Cardiac septum (tissue), 1 donor: Measurements from ENCODE around the gene CITED4. TPM values are rescaled to one million over a fixed set of nuclear protein-coding genes. Genes with fewer than 3 reads are reported as not detected.

Experiments used
- DNase-seq: peaks from one replicate; pipeline ENCODE4 v3.0.0-alpha.2; 2020; ENCODE audit warnings: low spot score
- intact Hi-C: fragments of 100-400 bp; cut with DNase I; formaldehyde crosslinking; loops from one replicate; pipeline ENCODE4 v1.14.0; 2022
- total RNA-seq: library from RNA; stranded (reverse); fragmentation: NEBNext Ultra II Directional; extraction: Animal tissue kit (Norgen Biotek cat#: 25700); gene quantifications from one replicate; pipeline ENCODE4 v1.2.1, GENCODE V29; 2021
- donor health status: DM: no; HTN: no; CAD: no.

The CITED4 gene
- total RNA-seq, 1 donor from 2014 or later: 8.7 TPM

GRCh38 chr1:40887652-40888051 lies 25.5 kb upstream of the CITED4 start:
- intact Hi-C loops: no loop called here

GRCh38 chr1:40887012-40887378 lies 24.8 kb upstream of the CITED4 start:
- DNase-seq: no peak
- intact Hi-C loops: no loop called here

More at GRCh38 chr1:40887652-40888051, 25.5 kb upstream of the CITED4 start:
- DNase-seq: no peak

GRCh38 chr1:40886318-40887011 lies 24.3 kb upstream of the CITED4 start:
- no peak for DNase-seq
- intact Hi-C loops: no loop called here

- no peak for DNase-seq
- intact Hi-C loops: no loop called here
Measured at GRCh38 chr1:40884055-40884795, 22.1 kb upstream of the CITED4 start.

- intact Hi-C loops: no loop called here
- DNase-seq: no peak
Measured at GRCh38 chr1:40880813-40881549, 18.8 kb upstream of the CITED4 start.

GRCh38 chr1:40879482-40880175 lies 17.5 kb upstream of the CITED4 start:
- DNase-seq: no peak
- intact Hi-C loops: no loop called here

- no peak for DNase-seq
- intact Hi-C loops: no loop called here
Measured at GRCh38 chr1:40878906-40879305, 16.7 kb upstream of the CITED4 start.

GRCh38 chr1:40877698-40878097 lies 15.5 kb upstream of the CITED4 start:
- intact Hi-C loops: no loop called here
- no peak for DNase-seq

GRCh38 chr1:40876891-40877290 lies 14.7 kb upstream of the CITED4 start:
- intact Hi-C loops: no loop called here
- no peak for DNase-seq

GRCh38 chr1:40876436-40876761 lies 14.2 kb upstream of the CITED4 start:
- no peak for DNase-seq
- intact Hi-C loops: no loop called here

- no peak for DNase-seq
- intact Hi-C loops: no loop called here
Measured at GRCh38 chr1:40873863-40874472, 11.8 kb upstream of the CITED4 start.

GRCh38 chr1:40872276-40872675 lies 10.1 kb upstream of the CITED4 start:
- intact Hi-C loops: no loop called here
- DNase-seq: no peak

GRCh38 chr1:40870135-40870728 lies 8.1 kb upstream of the CITED4 start:
- no peak for DNase-seq

GRCh38 chr1:40868051-40868723 lies 6.0 kb upstream of the CITED4 start:
- no peak for DNase-seq
- intact Hi-C loops: no loop called here

More at GRCh38 chr1:40870135-40870728, 8.1 kb upstream of the CITED4 start:
- intact Hi-C loops: no loop called here

- intact Hi-C loops: no loop called here
- DNase-seq: no peak
Measured at GRCh38 chr1:40861224-40862003, 749 bp downstream of the CITED4 start.

- no peak for DNase-seq
- intact Hi-C loops: no loop called here
Measured at GRCh38 chr1:40860706-40861223, 1.4 kb downstream of the CITED4 start.

GRCh38 chr1:40858856-40859416 lies 3.2 kb downstream of the CITED4 start:
- no peak for DNase-seq
- intact Hi-C loops: no loop called here

GRCh38 chr1:40857737-40858136 lies 4.4 kb downstream of the CITED4 start:
- no peak for DNase-seq
- intact Hi-C loops: no loop called here
